Epithelial cell of proximal tubule (primary cell): Measurements from ENCODE around the gene FBXO9. TPM values are rescaled to one million over a fixed set of nuclear protein-coding genes. Genes with fewer than 3 reads are reported as not detected.

Experiments
- DNase-seq: peaks from one replicate; pipeline ENCODE4 v3.0.0-alpha.2; 2011; ENCODE audit warnings: low read depth
- H3K4me3 ChIP-seq: 2 replicates; pipeline ENCODE4 v1.5.1; 2011; ENCODE audit warnings: low read depth, mild to moderate bottlenecking, low read length
- CTCF ChIP-seq: conservative IDR thresholded peaks from 2 replicates; pipeline ENCODE4 v1.5.1; 2012; ENCODE audit warnings: low read depth, mild to moderate bottlenecking, low read length
- total RNA-seq: library from RNA; depleted of rRNA; stranded (reverse); fragments of >200 nt; gene quantifications from 2 replicates; pipeline ENCODE4 v1.2.3, GENCODE V29; 2015

The FBXO9 gene
- total RNA-seq, 1 donor from 2014 or later, result 48.8 TPM

- peak overlapping the region; percentile 85 for H3K4me3 ChIP-seq
- no peak for TF ChIP-seq CTCF
- DNase-seq, result no peak
These were observed 1.9 kb downstream of the FBXO9 start for GRCh38 chr6:53066874-53067706.

- no peak for DNase-seq
- no peak for TF ChIP-seq CTCF
- no peak overlapping the region for H3K4me3 ChIP-seq
These were observed 2.7 kb downstream of the FBXO9 start for GRCh38 chr6:53067849-53068361.

- no peak for TF ChIP-seq CTCF
- no peak for DNase-seq
- no peak overlapping the region for H3K4me3 ChIP-seq
These were observed 4.2 kb downstream of the FBXO9 start for GRCh38 chr6:53069427-53069826.

GRCh38 chr6:53070806-53071205 lies 5.6 kb downstream of the FBXO9 start:
- no peak for DNase-seq
- peak; percentile 10 for TF ChIP-seq CTCF
- no peak overlapping the region for H3K4me3 ChIP-seq

GRCh38 chr6:53074347-53074746 lies 9.1 kb downstream of the FBXO9 start:
- TF ChIP-seq CTCF, result no peak
- H3K4me3 ChIP-seq, result no peak overlapping the region
- DNase-seq, result no peak

GRCh38 chr6:53080813-53081212 lies 15.6 kb downstream of the FBXO9 start:
- TF ChIP-seq CTCF, result no peak
- no peak overlapping the region for H3K4me3 ChIP-seq
- no peak for DNase-seq

- DNase-seq, result no peak
- TF ChIP-seq CTCF, result no peak
These were observed 21.1 kb downstream of the FBXO9 start for GRCh38 chr6:53086302-53086701.

More at GRCh38 chr6:53086302-53086701, 21.1 kb downstream of the FBXO9 start:
- H3K4me3 ChIP-seq, result no peak overlapping the region
